Vagina (tissue), 2 donors: ENCODE measurements around the gene SLC16A5.

Experiments used
- CTCF ChIP-seq, 3 experiments: fragments of 450-650 bp in 2 of 3; fragments of 200-600 bp in 1 of 3; sonication (generic) in 1 of 3; IDR thresholded peaks; one replicate each; pipeline ENCODE4 v1.5.1; 2017 to 2019; ENCODE audit warnings: antibody characterized with exemption in 3 of 3, mild to moderate bottlenecking in 2 of 3, moderate library complexity in 2 of 3
- POLR2A ChIP-seq, 2 donors: fragments of 450-650 bp; IDR thresholded peaks; one replicate each; pipeline ENCODE4 v1.6.1; 2017; ENCODE audit warnings: antibody characterized with exemption in 2 of 2, mild to moderate bottlenecking in 2 of 2, moderate library complexity in 2 of 2
- POLR2AphosphoS5 ChIP-seq, 2 donors: sonication (generic); formaldehyde crosslinking; IDR thresholded peaks; one replicate each; pipeline ENCODE4 v1.9.0; 2017; ENCODE audit warnings: antibody characterized with exemption in 2 of 2, mild to moderate bottlenecking in 2 of 2, low read depth in 1 of 2; ENCODE audit not compliant: insufficient read depth in 1 of 2

GRCh38 chr17:75098861-75099260 lies 11.1 kb downstream of the SLC16A5 start:
- TF ChIP-seq CTCF (IDR thresholded peaks at IDR 0.05) (no peak), POLR2A (IDR thresholded peaks at IDR 0.05) (no peak), POLR2AphosphoS5 (IDR thresholded peaks at IDR 0.05; ENCODE audit: insufficient read depth in 1 of 2, low read depth in 1 of 2) (no peak)
